Mucosa of descending colon (tissue), 3 donors: ENCODE data around the gene GCLC. TPM values are rescaled to one million over a fixed set of nuclear protein-coding genes. Genes with fewer than 3 reads are reported as not detected.

ENCODE experiments used
- ATAC-seq: fragments of 200-7000 bp; cut with Tn5 transposase; one replicate; pipeline ENCODE4 v1.9.1; 2020; ENCODE audit warnings: mild to moderate bottlenecking, moderate library complexity
- DNase-seq, 3 donors: peaks; one replicate each; pipeline ENCODE4 v3.0.0-alpha.2; 2020
- H3K36me3 ChIP-seq: fragments of 200-600 bp; one replicate; pipeline ENCODE4 v1.8.0; 2021; ENCODE audit warnings: low read depth, mild to moderate bottlenecking
- H3K4me1 ChIP-seq: fragments of 200-600 bp; one replicate; pipeline ENCODE4 v1.8.0; 2021; ENCODE audit warnings: low read depth, mild to moderate bottlenecking
- H3K4me3 ChIP-seq: fragments of 200-600 bp; one replicate; pipeline ENCODE4 v1.8.0; 2021; ENCODE audit warnings: mild to moderate bottlenecking
- H3K9me3 ChIP-seq: fragments of 200-600 bp; one replicate; pipeline ENCODE4 v1.8.0; 2021; ENCODE audit warnings: mild to moderate bottlenecking
- CTCF ChIP-seq: fragments of 200-600 bp; IDR thresholded peaks from one replicate; pipeline ENCODE4 v1.8.0; 2022; ENCODE audit warnings: antibody characterized with exemption, mild to moderate bottlenecking
- intact Hi-C, 2 donors: fragments of 100-400 bp; cut with DNase I in 1 of 2; cut with micrococcal nuclease in 1 of 2; formaldehyde crosslinking; loops; one replicate each; pipeline versions ENCODE4 v1.11.0 to v1.11.1; 2022; cut with DNase I, micrococcal nuclease
- total RNA-seq, 3 donors: library from RNA; stranded (reverse); fragmentation: NEBNext Ultra II Directional in 2 of 3; extraction: Animal tissue kit (Norgen Biotek cat#: 25700) in 2 of 3; gene quantifications; one replicate each; pipeline versions ENCODE4 v1.2.1 to v1.2.4, GENCODE V29; 2021 to 2023
- donor health status: DM: no; HTN: no; CAD: no; lungs with moderate emphysema.
- donor health status: DM: no; HTN: no; CAD: no.
- donor health status: DM: no; HTN: yes; CAD: no.

Gene GCLC
- total RNA-seq, 3 donors from 2014 or later = 33.1 to 67.3 (median 40.5) TPM

- ATAC-seq = no peak
- H3K4me1 ChIP-seq = peaks cover 8% of the 10 kb centered on the region
- intact Hi-C loops = loop anchor here in 1 of 2 donors (10.0 kb wide), 1 partner anchor 142 kb away; no protein-coding TSS in a partner anchor
These were observed 32.3 kb downstream of the GCLC start for GRCh38 chr6:53512626-53513025.

GRCh38 chr6:53510746-53511145 is 34.2 kb downstream of the GCLC start:
- intact Hi-C loops = loop anchor here in 1 of 2 donors (10.0 kb wide), 1 partner anchor 144 kb away; no protein-coding TSS in a partner anchor
- Histone ChIP-seq H3K4me1 (peaks cover 8% of the 10 kb centered on the region), H3K4me3 (no peak overlapping the region), H3K36me3 (no peaks in the 10 kb centered on the region), H3K9me3 (no peaks in the 10 kb centered on the region)
- TF ChIP-seq CTCF = no peak
- ATAC-seq = no peak
- no peak for DNase-seq

More at GRCh38 chr6:53512626-53513025, 32.3 kb downstream of the GCLC start:
- TF ChIP-seq CTCF = no peak
- H3K4me3 ChIP-seq = no peak overlapping the region
- H3K36me3 ChIP-seq = no peaks in the 10 kb centered on the region
- DNase-seq = no peak
- no peaks in the 10 kb centered on the region for H3K9me3 ChIP-seq

- no peaks in the 10 kb centered on the region for H3K36me3 ChIP-seq
These were observed 38.0 kb downstream of the GCLC start for GRCh38 chr6:53506872-53507271.

GRCh38 chr6:53504512-53504911 is 40.4 kb downstream of the GCLC start:
- no peaks in the 10 kb centered on the region for H3K9me3 ChIP-seq
- ATAC-seq (no peak), DNase-seq (no peak)
- intact Hi-C loops = no loop called here
- no peaks in the 10 kb centered on the region for H3K36me3 ChIP-seq
- no peak overlapping the region for H3K4me3 ChIP-seq
- no peaks in the 10 kb centered on the region for H3K4me1 ChIP-seq
- no peak for TF ChIP-seq CTCF

More at GRCh38 chr6:53506872-53507271, 38.0 kb downstream of the GCLC start:
- Histone ChIP-seq H3K9me3 (no peaks in the 10 kb centered on the region), H3K4me1 (no peaks in the 10 kb centered on the region), H3K4me3 (no peak overlapping the region)
- ATAC-seq (no peak), DNase-seq (no peak)
- TF ChIP-seq CTCF = no peak
- intact Hi-C loops = no loop called here

GRCh38 chr6:53503060-53503459 is 41.8 kb downstream of the GCLC start:
- no peak for DNase-seq
- ATAC-seq = no peak
- Histone ChIP-seq H3K36me3 (no peaks in the 10 kb centered on the region), H3K9me3 (no peaks in the 10 kb centered on the region), H3K4me1 (no peaks in the 10 kb centered on the region), H3K4me3 (no peak overlapping the region)
- no peak for TF ChIP-seq CTCF
- intact Hi-C loops = no loop called here

- Histone ChIP-seq H3K4me3 (no peak overlapping the region), H3K36me3 (no peaks in the 10 kb centered on the region), H3K9me3 (no peaks in the 10 kb centered on the region), H3K4me1 (no peaks in the 10 kb centered on the region)
- ATAC-seq (no peak), DNase-seq (no peak)
- intact Hi-C loops = no loop called here
- TF ChIP-seq CTCF = no peak
These were observed 43.5 kb downstream of the GCLC start for GRCh38 chr6:53501432-53501831.
